HepG2 (cell line): ENCODE results near the gene CSTB. TPM values are rescaled to one million over a fixed set of nuclear protein-coding genes. Genes with fewer than 3 reads are reported as not detected.

Experiments
- AGO2 ChIP-seq: fragments of 200-400 bp; formaldehyde crosslinking; optimal IDR thresholded peaks from 2 replicates; pipeline ENCODE3; 2017; ENCODE audit warnings: mild to moderate bottlenecking, low read depth, low read length, moderate library complexity
- HHEX ChIP-seq: IDR thresholded peaks from 2 replicates; pipeline ENCODE4 v1.6.1; 2016; ENCODE audit warnings: control low read depth
- MYNN ChIP-seq: sonication (generic); formaldehyde crosslinking; IDR thresholded peaks from 2 replicates; pipeline ENCODE4 v1.4.0; 2020; ENCODE audit warnings: mild to moderate bottlenecking, low read depth, missing genetic modification reagents
- NFYC ChIP-seq: IDR thresholded peaks from 2 replicates; pipeline ENCODE4 v1.6.1; 2016; ENCODE audit warnings: missing genetic modification reagents, missing compliant biosample characterization
- SUZ12 ChIP-seq: fragments of 150-350 bp; IDR thresholded peaks from 2 replicates; pipeline ENCODE4 v1.6.1; 2014; ENCODE audit warnings: low read depth, low read length
- TMF1 ChIP-seq: sonication (generic); formaldehyde crosslinking; IDR thresholded peaks from 2 replicates; pipeline ENCODE4 v1.8.1; 2022; ENCODE audit warnings: low read depth, missing genetic modification reagents
- ZBTB1 ChIP-seq: sonication (generic); formaldehyde crosslinking; IDR thresholded peaks from 2 replicates; pipeline ENCODE4 v1.4.0; 2020; ENCODE audit warnings: missing genetic modification reagents, borderline replicate concordance
- polyA plus RNA-seq, 8 experiments: library from polyadenylated mRNA; depleted of rRNA in 3 of 8; stranded (reverse) in 7 of 8; unstranded in 1 of 8; fragments of >200 nt; fragmentation: Illumina TruSeq in 4 of 8; extraction: Trizol in 4 of 8; gene quantifications; 2 replicates each; pipeline versions ENCODE4 v1.2.1 to v1.2.3, GENCODE V29; 2011 to 2016; ENCODE audit warnings: low read depth in 4 of 8, missing spikeins in 1 of 8, mixed read lengths in 1 of 8; ENCODE audit not compliant: insufficient read depth in 1 of 8
- total RNA-seq, 5 experiments: library from RNA; depleted of rRNA; stranded (reverse); fragments of >200 nt; fragmentation: Illumina TruSeq; extraction: Trizol; gene quantifications; 2 replicates each; pipeline ENCODE4 v1.2.3, GENCODE V29; 2016; ENCODE audit warnings: low read depth in 1 of 5
- TF ChIP-seq, protein P1 (sequence below): sonication (generic); formaldehyde crosslinking; IDR thresholded peaks from 2 replicates; pipeline ENCODE4 v1.8.0; 2022; ENCODE audit warnings: low read depth, missing genetic modification reagents
- TF ChIP-seq, protein P2 (sequence below): sonication (generic); formaldehyde crosslinking; IDR thresholded peaks from 2 replicates; pipeline ENCODE4 v1.9.0; 2021; ENCODE audit warnings: missing genetic modification reagents, borderline replicate concordance
- TF ChIP-seq, protein P3 (sequence below): sonication (generic); formaldehyde crosslinking; IDR thresholded peaks from 2 replicates; pipeline ENCODE4 v1.4.0; 2020; ENCODE audit warnings: missing genetic modification reagents
- TF ChIP-seq, protein P4 (sequence below): sonication (generic); formaldehyde crosslinking; IDR thresholded peaks from 2 replicates; pipeline ENCODE4 v1.4.0; 2020; ENCODE audit warnings: mild to moderate bottlenecking, missing genetic modification reagents
- TF ChIP-seq, protein P5 (sequence below): sonication (generic); formaldehyde crosslinking; conservative IDR thresholded peaks from 2 replicates; pipeline ENCODE4 v1.4.0; 2020; ENCODE audit warnings: mild to moderate bottlenecking, missing genetic modification reagents, moderate library complexity

CSTB gene
- total and polyA plus RNA-seq, 2 of the 13 experiments (the other 11 are each of a cell fraction or from before 2014, with no cell fraction given), result 11.7 to 94.1 TPM

DNA sequence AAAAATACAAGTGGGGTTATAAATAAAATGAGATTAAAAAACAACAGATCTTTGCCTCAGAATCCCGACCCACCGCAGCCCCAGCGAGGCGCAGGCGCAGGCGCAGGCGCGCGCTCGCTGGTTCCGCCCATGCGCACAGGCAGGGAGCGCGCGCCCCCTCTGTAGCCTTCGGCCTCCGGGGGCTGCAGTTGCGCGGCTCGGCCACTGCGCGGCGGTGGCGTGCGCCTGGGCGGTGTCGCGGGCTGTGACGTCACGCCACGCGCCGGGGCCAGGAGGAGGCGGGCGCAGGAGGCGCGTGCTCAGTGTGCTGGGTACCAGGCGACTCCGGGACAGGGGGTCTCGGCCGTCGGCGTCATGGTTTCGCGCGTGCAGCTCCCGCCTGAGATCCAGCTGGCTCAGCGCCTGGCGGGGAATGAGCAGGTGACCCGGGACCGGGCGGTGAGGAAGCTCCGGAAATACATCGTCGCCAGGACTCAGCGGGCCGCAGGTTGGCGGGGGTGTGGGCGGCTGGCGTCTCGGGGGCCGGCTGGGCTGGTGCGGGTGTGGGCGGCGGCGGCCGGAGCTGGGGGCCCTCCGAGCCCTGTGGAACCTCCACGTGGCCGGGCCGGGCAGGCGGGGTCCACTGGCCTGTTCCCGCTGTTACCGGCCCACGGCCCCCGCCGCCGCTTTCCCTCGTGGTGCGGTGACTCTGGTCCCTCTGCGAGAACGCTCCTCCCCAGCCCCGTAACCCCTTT is 13.3 kb upstream of the CSTB start, which contains the start of gene RRP1 (continued):
- TF ChIP-seq, protein P1, sequence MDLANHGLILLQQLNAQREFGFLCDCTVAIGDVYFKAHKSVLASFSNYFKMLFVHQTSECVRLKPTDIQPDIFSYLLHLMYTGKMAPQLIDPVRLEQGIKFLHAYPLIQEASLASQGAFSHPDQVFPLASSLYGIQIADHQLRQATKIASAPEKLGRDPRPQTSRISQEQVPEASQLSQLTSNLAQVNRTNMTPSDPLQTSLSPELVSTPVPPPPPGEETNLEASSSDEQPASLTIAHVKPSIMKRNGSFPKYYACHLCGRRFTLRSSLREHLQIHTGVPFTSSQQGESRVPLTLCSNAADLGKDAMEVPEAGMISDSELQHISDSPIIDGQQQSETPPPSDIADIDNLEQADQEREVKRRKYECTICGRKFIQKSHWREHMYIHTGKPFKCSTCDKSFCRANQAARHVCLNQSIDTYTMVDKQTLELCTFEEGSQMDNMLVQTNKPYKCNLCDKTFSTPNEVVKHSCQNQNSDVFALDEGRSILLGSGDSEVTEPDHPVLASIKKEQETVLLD (CRISPR knock-in tag), result peak; percentile 58; the same call in 1 of the 2 replicates
- TF ChIP-seq AGO2 (no peak), SUZ12 (no peak), TMF1 (CRISPR knock-in tag) (peak; percentile 46; the same call in 1 of the 2 replicates), MYNN (CRISPR knock-in tag) (no peak), NFYC (CRISPR knock-in tag) (peak; percentile 42; the same call in 1 of the 2 replicates), HHEX (CRISPR knock-in tag) (no peak), ZBTB1 (CRISPR knock-in tag) (no peak)
- TF ChIP-seq, protein P2, sequence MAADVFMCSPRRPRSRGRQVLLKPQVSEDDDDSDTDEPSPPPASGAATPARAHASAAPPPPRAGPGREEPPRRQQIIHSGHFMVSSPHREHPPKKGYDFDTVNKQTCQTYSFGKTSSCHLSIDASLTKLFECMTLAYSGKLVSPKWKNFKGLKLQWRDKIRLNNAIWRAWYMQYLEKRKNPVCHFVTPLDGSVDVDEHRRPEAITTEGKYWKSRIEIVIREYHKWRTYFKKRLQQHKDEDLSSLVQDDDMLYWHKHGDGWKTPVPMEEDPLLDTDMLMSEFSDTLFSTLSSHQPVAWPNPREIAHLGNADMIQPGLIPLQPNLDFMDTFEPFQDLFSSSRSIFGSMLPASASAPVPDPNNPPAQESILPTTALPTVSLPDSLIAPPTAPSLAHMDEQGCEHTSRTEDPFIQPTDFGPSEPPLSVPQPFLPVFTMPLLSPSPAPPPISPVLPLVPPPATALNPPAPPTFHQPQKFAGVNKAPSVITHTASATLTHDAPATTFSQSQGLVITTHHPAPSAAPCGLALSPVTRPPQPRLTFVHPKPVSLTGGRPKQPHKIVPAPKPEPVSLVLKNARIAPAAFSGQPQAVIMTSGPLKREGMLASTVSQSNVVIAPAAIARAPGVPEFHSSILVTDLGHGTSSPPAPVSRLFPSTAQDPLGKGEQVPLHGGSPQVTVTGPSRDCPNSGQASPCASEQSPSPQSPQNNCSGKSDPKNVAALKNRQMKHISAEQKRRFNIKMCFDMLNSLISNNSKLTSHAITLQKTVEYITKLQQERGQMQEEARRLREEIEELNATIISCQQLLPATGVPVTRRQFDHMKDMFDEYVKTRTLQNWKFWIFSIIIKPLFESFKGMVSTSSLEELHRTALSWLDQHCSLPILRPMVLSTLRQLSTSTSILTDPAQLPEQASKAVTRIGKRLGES (CRISPR knock-in tag), result 0 out of 2 replicates have a peak, but pooled peaks have one; percentile 25
- TF ChIP-seq, protein P3, sequence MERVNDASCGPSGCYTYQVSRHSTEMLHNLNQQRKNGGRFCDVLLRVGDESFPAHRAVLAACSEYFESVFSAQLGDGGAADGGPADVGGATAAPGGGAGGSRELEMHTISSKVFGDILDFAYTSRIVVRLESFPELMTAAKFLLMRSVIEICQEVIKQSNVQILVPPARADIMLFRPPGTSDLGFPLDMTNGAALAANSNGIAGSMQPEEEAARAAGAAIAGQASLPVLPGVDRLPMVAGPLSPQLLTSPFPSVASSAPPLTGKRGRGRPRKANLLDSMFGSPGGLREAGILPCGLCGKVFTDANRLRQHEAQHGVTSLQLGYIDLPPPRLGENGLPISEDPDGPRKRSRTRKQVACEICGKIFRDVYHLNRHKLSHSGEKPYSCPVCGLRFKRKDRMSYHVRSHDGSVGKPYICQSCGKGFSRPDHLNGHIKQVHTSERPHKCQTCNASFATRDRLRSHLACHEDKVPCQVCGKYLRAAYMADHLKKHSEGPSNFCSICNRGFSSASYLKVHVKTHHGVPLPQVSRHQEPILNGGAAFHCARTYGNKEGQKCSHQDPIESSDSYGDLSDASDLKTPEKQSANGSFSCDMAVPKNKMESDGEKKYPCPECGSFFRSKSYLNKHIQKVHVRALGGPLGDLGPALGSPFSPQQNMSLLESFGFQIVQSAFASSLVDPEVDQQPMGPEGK (CRISPR knock-in tag), result peak; percentile 56; the same call in 1 of the 2 replicates
- TF ChIP-seq, protein P4, sequence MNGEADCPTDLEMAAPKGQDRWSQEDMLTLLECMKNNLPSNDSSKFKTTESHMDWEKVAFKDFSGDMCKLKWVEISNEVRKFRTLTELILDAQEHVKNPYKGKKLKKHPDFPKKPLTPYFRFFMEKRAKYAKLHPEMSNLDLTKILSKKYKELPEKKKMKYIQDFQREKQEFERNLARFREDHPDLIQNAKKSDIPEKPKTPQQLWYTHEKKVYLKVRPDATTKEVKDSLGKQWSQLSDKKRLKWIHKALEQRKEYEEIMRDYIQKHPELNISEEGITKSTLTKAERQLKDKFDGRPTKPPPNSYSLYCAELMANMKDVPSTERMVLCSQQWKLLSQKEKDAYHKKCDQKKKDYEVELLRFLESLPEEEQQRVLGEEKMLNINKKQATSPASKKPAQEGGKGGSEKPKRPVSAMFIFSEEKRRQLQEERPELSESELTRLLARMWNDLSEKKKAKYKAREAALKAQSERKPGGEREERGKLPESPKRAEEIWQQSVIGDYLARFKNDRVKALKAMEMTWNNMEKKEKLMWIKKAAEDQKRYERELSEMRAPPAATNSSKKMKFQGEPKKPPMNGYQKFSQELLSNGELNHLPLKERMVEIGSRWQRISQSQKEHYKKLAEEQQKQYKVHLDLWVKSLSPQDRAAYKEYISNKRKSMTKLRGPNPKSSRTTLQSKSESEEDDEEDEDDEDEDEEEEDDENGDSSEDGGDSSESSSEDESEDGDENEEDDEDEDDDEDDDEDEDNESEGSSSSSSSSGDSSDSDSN, result peak; percentile 48; the same call in 1 of the 2 replicates
- TF ChIP-seq, protein P5, sequence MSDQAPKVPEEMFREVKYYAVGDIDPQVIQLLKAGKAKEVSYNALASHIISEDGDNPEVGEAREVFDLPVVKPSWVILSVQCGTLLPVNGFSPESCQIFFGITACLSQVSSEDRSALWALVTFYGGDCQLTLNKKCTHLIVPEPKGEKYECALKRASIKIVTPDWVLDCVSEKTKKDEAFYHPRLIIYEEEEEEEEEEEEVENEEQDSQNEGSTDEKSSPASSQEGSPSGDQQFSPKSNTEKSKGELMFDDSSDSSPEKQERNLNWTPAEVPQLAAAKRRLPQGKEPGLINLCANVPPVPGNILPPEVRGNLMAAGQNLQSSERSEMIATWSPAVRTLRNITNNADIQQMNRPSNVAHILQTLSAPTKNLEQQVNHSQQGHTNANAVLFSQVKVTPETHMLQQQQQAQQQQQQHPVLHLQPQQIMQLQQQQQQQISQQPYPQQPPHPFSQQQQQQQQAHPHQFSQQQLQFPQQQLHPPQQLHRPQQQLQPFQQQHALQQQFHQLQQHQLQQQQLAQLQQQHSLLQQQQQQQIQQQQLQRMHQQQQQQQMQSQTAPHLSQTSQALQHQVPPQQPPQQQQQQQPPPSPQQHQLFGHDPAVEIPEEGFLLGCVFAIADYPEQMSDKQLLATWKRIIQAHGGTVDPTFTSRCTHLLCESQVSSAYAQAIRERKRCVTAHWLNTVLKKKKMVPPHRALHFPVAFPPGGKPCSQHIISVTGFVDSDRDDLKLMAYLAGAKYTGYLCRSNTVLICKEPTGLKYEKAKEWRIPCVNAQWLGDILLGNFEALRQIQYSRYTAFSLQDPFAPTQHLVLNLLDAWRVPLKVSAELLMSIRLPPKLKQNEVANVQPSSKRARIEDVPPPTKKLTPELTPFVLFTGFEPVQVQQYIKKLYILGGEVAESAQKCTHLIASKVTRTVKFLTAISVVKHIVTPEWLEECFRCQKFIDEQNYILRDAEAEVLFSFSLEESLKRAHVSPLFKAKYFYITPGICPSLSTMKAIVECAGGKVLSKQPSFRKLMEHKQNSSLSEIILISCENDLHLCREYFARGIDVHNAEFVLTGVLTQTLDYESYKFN (CRISPR knock-in tag), result peak; percentile 38; the same call in 1 of the 2 replicates
